ENCODE data around the gene TP63.

Gene TP63

GRCh38 chr3:189710620-189711402, 79.6 kb downstream of the TP63 start:
- no peak for DNase-seq (ENCODE audit: low read depth)
- H3K4me3 ChIP-seq (ENCODE audit: low read depth, low read length), result no peak overlapping the region
- TF ChIP-seq MAX (IDR thresholded peaks at IDR 0.05; ENCODE audit: low read depth, low read length) (no peak), MYC (IDR thresholded peaks at IDR 0.05; ENCODE audit: low read depth, low read length) (no peak), CTCF (IDR thresholded peaks at IDR 0.05; ENCODE audit: low read depth, low read length) (no peak), POLR2A (IDR thresholded peaks at IDR 0.05; ENCODE audit: extremely low read depth, insufficient read length) (no peak)

- DNase-seq (ENCODE audit: low read depth), result no peak
- TF ChIP-seq CTCF (IDR thresholded peaks at IDR 0.05; ENCODE audit: low read depth, low read length) (no peak), MYC (IDR thresholded peaks at IDR 0.05; ENCODE audit: low read depth, low read length) (no peak), MAX (IDR thresholded peaks at IDR 0.05; ENCODE audit: low read depth, low read length) (no peak), POLR2A (IDR thresholded peaks at IDR 0.05; ENCODE audit: extremely low read depth, insufficient read length) (no peak)
- H3K4me3 ChIP-seq (ENCODE audit: low read depth, low read length), result no peak overlapping the region
Measured at GRCh38 chr3:189712906-189713483, 81.8 kb downstream of the TP63 start.

- H3K4me3 ChIP-seq (ENCODE audit: low read depth, low read length), result no peak overlapping the region
- DNase-seq (ENCODE audit: low read depth), result no peak
- no peak for TF ChIP-seq MAX (IDR thresholded peaks at IDR 0.05; ENCODE audit: low read depth, low read length)
- no peak for TF ChIP-seq POLR2A (IDR thresholded peaks at IDR 0.05; ENCODE audit: extremely low read depth, insufficient read length)
- no peak for TF ChIP-seq CTCF (IDR thresholded peaks at IDR 0.05; ENCODE audit: low read depth, low read length)
- no peak for TF ChIP-seq MYC (IDR thresholded peaks at IDR 0.05; ENCODE audit: low read depth, low read length)
Measured at GRCh38 chr3:189714991-189715961, 84.1 kb downstream of the TP63 start.

GRCh38 chr3:189718215-189718614, 87.0 kb downstream of the TP63 start:
- H3K4me3 ChIP-seq (ENCODE audit: low read depth, low read length), result no peak overlapping the region
- DNase-seq (ENCODE audit: low read depth), result peak; percentile 0
- TF ChIP-seq MAX (IDR thresholded peaks at IDR 0.05; ENCODE audit: low read depth, low read length) (no peak), MYC (IDR thresholded peaks at IDR 0.05; ENCODE audit: low read depth, low read length) (no peak), POLR2A (IDR thresholded peaks at IDR 0.05; ENCODE audit: extremely low read depth, insufficient read length) (no peak)

- TF ChIP-seq CTCF (IDR thresholded peaks at IDR 0.05; ENCODE audit: low read depth, low read length), result no peak
- TF ChIP-seq POLR2A (IDR thresholded peaks at IDR 0.05; ENCODE audit: extremely low read depth, insufficient read length), result no peak
- no peak for TF ChIP-seq MYC (IDR thresholded peaks at IDR 0.05; ENCODE audit: low read depth, low read length)
- no peak overlapping the region for H3K4me3 ChIP-seq (ENCODE audit: low read depth, low read length)
- DNase-seq (ENCODE audit: low read depth), result no peak
Measured at GRCh38 chr3:189720736-189721417, 89.7 kb downstream of the TP63 start.
